ENCODE data around the gene RPRD2.
"Not testable (repeated sequence)": the region's sequence is repeated elsewhere in the genome, so short reads cannot be mapped to it uniquely, and the experiment has no call there.

RPRD2 gene

DNA sequence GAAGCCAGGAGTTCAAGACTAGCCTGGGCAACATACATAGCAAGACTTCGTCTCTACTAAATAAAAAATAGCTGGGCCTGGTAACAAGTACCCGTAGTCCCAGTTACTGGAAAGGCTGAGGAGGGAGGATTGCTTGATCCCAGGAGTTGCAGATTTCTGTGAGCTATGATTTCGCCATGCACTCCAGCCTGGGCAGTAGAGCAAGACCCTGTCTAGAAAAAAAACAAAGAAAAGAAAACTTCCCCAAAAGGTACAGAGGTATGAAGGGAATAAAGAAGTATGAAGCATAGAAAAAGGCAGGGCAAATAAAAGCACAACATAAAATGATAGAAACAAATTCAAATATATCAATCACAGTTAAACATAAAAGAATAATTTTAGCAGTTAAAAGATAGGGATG, 28.7 kb downstream of the RPRD2 start:
- no peak for DNase-seq

DNA sequence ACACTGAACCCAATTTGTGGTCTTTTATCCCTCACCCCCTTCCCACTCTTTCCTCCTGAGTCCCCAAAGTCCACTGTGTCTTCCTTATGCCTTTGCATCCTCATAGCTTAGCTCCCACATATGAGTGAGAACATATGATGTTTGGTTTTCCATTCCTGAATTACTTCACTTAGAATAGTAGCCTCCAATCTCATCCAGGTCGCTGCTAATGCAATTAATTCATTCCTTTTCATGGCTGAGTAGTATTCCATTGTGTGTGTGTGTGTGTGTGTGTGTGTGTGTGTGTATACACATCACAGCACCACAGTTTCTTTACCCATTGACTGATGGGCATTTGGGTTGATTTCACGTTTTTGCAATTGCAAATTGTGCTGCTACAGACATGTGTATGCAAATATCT, 31.2 kb downstream of the RPRD2 start:
- DNase-seq, result not testable (repeated sequence)

DNA sequence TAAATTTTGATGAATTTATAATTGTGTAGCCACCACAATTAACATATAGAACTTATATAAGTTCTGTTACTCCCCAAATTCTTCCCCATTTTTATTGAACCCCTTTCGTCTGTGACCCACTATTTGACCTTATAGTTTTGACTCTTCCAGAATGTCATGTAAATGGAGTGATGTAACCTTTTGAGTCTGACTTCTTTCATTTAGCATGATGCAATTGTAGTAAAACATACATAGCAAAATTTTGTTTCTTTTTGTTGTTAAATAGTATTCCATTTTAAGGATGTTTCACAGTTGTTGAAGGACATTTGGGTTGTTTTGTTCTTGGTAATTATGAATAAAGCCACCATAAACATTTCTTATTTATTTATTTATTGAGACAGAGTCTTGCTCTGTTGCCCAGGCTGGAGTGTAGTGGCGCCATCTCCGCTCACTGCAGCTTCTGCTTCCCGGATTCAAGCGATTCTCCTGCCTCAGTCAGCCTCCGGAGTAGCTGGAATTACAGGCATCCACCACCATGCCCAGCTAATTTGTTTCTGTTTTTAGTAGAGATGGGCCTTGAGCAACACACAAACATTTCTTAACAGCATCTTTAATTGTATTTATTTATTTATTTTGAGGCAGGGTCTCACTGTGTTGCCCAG, 33.6 kb downstream of the RPRD2 start:
- DNase-seq, result no peak

DNA sequence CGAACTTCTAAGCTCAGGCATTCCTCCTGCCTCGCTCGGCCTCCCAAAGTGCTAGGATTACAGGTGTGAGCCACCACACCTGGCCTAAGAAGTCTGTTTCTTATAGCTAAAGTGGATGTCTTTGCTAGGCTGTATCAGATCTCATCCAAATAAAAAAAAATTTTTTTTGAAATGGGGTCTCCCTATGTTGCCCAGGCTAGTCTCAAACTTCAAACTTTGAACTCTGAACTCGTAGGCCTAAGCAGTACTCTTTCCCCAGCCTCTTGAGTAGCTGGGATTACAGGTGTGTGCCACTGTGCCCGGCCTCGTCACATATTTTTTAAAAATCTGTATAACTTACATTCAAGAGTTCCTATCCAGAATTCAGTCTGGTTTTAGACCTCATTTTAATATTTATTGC, 40.5 kb downstream of the RPRD2 start:
- DNase-seq, result no peak

DNA sequence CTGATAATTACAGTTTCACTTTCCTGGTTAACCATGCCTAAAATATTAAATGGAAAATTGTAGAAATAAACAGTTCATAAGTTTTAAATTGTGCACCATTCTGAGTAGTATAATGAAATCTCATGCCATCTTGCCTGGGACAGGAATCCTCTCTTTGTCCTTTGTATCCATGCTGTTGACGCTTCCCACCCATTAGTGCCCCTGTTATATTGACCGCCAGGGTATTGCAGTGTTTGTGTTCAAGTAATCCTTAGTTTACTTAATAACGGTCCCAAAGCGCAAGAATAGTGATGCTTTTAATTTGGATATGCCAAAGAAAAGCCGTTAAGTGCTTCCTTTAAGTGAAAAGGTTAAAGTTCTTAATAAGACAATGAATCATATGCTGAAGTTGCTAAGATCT, 41.7 kb downstream of the RPRD2 start:
- DNase-seq, result no peak

DNA sequence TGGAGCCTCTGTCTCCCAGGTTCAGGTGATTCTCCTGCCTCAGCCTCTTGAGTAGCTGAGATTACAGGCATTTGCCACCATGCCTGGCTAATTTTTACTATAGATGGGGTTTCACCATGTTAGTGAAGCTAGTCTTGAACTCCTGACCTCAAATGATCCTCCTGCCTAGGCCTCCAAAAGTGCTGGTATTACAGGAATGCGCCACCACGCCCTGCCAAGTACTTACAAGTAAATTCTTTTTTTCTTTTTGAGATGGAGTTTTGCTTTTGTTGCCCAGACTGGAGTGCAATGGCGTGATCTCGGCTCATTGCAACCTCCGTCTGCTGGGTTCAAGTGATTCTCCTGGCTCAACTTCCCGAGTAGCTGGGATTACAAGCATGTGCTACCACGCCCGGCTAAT, 42.5 kb downstream of the RPRD2 start:
- no peak for DNase-seq

DNA sequence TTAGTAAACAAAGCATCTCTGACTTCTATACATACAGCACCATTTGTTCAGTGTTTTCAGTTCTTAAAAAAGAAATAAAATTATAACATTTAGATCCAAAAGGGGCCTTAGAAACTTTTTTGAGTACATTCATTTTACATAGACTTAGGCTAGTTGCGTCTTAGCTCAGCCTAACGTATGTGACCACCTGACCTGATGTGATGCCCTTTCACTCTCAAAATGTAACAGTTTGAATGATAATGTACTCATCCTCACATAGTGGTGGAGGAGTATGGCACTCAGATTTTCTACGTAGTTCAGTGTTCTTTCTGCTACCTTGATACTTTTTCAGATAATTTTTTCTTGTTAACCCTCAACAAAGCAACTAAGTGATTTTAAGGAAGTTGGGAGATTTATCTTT, 43.4 kb downstream of the RPRD2 start:
- DNase-seq, result no peak

DNA sequence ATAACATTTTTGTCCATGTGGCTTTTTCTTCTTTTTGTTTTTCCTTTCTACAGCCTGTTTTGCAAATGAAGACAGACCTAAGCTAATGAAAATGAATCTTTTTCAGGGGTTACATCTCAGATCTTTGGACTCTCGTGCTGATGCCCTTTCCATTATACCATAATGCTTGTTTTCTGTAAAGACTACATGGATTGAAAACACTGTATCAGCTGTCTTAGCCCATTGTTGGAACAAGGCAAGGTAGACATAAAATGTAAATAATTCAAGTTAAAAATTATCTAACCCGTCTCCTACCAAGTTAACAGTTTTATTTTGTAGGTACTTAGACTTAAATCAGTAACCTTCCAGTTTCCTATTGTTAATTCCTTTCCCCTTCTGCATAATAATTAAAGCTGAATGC, 44.9 kb downstream of the RPRD2 start:
- no peak for DNase-seq

DNA sequence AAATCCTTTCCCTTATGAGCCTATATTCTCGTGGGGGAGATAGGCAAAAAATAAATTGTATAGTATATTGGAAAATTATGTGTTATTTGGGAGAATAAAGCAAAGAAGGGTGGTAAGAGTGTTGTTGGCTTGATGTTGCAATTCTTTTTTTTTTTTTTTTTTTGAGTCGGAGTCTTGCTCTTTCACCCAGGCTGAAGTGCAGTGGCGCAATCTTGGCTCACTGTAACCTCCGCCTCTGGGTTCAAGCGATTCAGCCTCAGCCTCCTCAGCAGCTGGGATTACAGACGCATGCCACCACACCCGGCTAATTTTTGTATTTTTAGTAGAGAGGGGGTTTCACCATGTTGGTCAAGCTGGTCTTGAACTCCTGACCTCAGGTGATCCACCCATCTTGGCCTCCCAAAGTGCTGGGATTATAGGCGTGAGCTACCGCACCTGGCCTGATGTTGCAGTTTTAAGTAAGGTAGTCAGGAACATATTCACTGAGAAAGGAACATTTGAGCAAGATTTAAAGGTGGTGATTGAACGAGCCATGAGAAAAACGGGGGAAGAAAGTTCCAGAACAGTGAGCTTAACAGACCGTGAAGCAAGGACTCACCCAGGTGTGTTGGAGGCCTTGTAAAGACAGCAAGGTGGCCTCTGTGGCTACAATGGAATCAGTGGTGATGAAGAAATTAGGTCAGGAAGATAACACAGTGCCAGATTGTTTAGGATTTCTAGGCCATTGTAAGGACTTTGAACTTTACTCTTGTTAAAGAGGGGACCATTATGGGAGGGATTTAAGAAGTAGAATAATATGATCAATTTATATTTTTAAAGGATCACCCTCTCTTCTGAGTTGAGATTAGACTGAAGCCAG, 45.8 kb downstream of the RPRD2 start:
- no peak for DNase-seq

DNA sequence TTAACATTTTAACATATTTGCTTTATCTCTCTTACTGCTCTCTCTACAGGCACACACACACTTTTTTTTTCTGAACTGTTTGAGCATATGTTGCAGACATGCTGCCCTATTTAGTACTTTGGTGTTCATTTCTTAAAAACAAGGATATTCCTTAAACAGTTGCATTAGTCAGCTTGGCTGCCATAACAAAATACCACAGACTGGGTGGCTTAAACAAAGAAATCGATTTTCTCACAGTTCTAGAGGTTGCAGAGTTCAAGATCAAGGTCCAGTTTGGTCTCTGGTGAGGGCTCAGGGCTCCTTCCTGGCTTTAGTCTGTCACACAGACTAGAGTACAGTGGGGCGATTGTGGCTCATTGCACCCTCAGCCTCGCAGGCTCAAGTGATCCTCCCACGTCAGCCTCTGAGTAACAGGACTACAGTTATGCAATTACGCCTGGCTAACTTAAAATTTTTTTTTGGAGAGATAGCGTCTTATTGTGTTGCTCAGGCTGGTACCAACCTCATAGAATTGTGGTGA, 46.7 kb downstream of the RPRD2 start:
- DNase-seq, result no peak

DNA sequence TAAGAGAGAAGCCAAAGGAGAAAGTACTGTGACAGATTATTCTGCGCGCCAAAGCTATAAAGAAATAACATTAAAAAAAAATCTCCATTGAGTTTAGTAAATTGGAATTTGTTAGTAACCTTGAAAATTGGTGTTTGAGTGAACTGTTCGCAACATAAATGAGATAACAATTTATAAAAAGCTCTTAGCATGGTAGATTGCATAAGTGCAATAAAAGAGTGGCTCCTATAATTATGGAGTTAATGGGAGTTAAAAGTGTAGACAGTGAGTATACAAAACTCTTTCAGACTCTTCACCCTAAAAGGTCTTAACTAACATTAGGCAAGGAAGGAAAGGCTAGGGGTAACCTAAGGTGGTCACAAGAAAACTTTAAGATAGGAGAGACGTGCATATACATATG, 50.6 kb downstream of the RPRD2 start:
- DNase-seq, result no peak

DNA sequence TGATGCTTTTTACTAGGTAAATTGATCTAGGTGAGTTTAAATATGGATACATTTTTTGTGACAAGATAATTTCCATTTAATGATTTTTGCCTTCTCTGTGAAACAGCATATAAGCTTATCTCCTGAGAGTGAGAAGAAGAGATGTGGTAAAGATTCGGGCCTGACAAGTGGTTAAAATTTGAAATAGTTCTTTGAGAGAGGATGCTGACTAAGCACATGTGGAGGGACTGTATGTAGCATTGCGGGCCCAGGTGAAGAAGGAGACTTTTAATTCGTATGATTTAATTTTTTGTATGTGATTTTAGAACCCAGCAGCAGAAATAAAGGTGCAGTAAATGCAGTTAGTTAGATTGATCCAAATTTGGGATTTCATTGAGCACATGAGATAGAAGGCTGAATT, 51.9 kb downstream of the RPRD2 start:
- no peak for DNase-seq

DNA sequence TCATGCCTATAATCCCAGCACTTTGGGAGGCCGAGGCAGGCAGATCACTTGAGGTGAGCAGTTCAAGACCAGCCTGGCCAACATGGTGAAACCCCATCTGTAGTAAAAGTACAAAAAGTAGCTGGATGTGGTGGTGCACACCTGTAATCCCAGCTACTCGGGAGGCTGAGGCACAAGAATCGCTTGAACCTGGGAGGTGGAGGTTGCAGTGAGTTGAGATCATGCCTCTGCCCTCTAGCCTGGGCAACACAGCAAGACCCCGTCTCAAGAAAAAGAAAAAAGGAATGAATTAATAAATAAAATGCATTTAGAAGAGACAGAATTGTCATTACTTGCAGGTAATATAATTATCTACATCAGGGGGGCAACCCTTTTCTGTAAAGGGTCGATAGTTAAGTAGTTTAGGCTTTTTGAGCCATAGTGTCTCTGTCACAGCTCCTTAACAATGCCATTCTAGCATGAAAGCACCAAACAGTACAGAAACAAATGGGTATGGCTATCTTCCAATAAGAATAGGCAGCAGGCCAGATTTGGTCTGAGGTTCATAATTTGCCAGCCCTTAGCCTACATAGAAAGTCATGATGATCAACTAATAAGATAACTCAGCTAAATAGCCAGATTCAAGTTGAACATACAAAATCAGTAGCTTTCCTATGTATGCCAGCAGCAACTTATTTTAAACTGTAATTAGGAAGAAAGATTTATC, 56.8 kb downstream of the RPRD2 start:
- DNase-seq, result no peak

DNA sequence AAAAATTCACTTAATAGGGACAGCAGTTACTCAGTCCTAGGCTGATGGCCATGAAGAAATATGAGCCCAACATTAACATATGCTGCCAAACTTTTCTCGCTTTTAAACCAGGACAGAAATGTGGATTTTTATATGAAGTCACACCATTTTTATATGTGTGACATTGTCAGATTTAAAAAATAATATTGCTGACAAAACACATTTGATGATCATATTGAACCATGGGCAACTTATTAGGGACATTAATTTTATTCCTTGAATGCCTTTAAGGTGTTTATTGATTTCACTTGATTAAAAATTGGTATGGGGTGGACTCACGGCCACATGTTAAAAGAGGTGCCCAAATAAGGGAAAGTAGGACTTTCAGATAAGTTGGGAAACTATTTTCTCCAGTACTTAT, 58.6 kb downstream of the RPRD2 start:
- DNase-seq, result no peak

DNA sequence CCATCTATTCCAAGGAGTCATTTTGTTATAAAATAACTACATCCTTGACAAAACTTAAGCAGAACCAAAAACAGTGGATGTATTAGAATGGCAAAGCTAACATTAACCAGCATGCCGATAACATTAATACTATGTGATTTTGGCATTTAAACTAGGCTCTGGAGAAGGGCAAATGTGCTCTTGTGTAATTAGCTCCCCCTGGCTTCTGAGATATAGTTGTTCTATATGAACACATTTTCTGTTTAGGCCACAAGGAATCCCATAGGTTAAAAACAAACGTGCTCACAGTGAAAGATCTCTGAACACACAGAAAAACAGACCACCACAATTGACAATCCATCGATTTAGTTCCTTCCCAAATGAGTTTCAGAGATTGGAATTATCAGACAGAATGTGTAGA, 65.9 kb downstream of the RPRD2 start:
- DNase-seq, result no peak

DNA sequence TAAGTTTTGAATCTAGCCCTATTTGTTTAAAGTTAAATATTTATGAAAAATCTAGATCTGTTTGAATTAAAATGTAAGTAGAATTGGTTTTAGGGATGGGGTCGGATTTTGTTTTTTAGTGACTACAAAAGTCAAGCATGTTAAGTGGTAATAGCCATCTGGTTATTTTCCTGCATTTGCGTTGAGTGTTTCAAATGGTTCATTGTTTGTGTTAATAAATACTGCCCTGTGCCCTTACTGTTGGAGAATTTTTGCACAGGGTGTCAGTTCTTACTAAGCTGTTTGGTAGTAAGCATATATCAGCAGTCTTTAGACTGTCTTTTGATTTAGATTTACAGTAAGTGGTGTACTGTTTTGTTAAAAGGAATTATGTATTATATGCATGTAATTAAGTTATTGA, 77.2 kb downstream of the RPRD2 start:
- no peak for DNase-seq

DNA sequence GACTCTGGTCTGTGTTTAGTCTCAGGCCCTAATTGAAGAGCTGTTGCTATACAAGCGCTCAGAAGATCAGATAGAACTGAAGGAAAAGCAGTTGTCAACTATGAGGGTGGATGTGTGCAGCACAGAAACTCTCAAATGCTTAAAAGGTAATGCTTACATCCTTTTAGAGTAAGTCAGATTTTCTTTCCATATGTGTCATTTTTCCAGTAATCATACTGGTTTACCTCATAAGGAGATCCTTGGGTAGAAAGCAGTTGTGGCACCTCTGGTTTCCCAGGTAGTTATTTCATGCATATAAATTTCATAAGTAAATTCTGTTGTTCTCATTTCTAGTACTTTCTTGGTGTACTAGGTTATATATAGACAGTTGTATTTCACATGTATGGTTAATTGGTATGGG, 80.3 kb downstream of the RPRD2 start:
- no peak for DNase-seq

DNA sequence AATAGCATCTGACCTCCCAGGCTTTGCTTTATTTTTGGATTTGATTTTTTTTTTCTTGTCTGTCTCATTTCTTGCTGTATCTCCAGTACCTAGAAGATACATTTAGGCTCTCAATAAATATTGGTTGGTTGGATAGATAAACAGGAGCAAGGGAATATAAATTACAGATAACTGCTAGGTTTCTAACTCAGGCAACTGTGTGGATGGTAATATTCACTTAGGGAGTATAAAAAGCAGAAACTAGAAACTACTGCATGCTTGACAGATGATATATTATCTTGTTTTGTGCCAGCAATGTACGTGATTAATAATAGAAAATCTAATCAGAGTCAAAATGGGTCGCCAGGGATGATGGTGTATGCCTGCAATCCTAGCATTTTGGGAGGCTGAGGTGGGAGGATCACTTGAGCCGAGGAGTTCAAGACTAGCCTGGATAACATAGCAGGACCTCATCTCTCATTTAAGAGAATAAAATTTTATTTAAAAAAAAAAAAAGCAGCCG, 92.2 kb downstream of the RPRD2 start:
- no peak for DNase-seq

DNA sequence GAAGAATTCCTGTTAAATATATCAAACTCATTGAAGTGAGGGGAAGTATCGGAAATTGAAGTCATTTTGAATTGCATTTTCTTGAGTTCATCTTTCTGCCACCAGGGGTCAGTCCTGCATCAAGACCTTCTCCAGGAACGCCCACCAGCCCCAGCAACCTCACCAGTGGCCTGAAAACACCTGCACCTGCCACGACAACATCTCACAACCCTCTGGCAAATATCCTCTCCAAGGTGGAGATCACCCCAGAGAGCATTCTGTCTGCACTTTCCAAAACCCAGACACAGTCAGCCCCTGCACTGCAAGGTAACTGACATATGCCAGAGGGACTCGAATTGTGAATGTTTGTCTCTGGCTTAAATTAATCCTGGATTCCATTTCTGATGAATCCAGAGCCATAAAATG, 100.5 kb downstream of the RPRD2 start:
- DNase-seq, result peak; percentile 82

DNA sequence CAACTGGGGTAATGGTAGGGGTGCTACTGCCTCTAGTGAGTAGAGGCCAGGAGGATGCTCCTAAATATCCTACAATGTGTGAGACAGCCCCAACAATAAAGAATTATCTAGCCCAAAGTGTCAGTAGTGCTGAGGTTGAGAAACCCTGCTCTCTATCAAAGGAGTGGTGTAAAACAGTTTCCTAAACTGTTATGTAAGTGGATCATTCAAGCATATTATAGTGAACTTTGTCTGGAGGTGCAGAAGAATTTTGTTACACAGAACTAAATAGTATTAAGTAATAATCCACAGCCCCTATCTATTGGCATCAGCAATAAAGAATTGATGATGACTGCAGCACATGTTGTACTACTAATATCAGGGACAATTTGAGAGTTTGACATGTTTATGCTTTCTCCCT, 103.0 kb downstream of the RPRD2 start:
- no peak for DNase-seq

DNA sequence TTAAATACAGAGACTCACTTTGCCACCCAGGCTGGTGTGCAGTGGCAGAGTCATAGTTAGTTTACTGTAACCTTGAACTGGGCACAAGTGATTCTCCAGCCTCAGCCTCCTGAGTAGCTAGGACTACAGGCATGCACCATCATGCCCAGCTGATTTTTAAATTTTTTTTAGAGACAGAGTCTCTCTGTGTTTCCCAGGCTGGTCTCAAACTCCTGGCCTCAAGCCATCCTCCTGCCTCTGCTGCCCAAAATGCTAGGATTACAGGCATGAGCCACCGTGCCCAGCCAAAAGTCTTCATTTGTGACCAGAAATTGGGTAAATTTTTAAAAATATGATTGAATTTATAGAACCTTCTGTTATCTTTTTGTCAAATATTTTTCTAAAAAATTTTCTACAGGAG, 105.3 kb downstream of the RPRD2 start:
- no peak for DNase-seq

DNA sequence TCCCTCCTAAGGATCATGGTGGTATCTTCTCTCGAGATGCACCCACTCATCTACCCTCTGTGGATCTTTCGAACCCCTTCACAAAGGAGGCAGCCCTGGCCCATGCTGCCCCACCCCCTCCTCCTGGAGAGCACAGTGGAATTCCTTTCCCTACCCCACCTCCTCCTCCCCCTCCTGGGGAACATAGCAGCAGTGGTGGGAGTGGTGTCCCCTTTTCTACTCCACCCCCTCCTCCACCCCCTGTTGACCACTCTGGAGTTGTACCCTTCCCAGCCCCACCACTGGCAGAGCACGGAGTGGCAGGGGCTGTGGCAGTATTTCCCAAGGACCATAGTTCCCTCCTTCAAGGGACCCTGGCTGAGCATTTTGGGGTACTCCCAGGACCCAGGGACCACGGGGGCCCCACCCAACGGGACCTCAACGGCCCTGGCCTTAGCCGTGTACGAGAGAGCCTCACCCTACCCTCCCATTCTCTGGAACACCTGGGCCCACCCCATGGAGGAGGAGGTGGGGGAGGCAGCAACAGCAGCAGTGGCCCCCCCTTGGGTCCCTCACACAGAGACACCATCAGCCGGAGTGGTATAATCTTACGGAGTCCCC, 108.8 kb downstream of the RPRD2 start:
- no peak for DNase-seq

DNA sequence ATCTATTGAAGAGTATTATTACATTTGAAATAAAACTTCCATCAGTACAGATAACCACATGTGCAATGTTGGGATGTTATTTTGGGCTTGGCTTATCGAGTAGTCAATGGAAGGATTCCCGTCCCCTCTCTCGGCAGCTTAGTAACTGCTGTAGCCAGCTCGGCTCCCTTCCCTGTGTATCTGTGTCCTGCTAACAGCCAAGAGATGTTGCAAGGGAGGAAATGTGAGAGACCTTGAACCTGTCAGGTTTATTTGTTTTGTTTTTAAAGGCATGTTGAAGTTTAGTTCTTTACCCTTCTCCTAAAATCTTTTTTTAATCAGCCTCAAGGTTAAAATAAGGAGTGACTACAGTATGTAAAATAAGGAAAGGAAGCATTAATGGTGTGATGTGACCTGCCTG, 109.7 kb downstream of the RPRD2 start:
- DNase-seq, result no peak
